Chondrocyte (in vitro differentiated cells): ENCODE results near the gene SLC10A7. TPM values are rescaled to one million over a fixed set of nuclear protein-coding genes. Genes with fewer than 3 reads are reported as not detected.

Source experiments
- DNase-seq: peaks from one replicate; pipeline ENCODE4 v3.0.0; 2021; ENCODE audit warnings: mixed read lengths, low spot score
- H3K27ac Mint-ChIP-seq: one replicate; pipeline ENCODE4 v1.8.0; 2021; ENCODE audit warnings: mild to moderate bottlenecking, moderate library complexity, mixed read lengths; ENCODE audit not compliant: unreplicated experiment
- H3K27me3 Mint-ChIP-seq: 2 replicates; pipeline ENCODE4 v1.8.0; 2021; ENCODE audit warnings: low read depth, mixed read lengths
- H3K36me3 Mint-ChIP-seq: 2 replicates; pipeline ENCODE4 v1.8.0; 2021; ENCODE audit warnings: low read depth, mixed read lengths
- H3K4me1 Mint-ChIP-seq: 2 replicates; pipeline ENCODE4 v1.8.0; 2021; ENCODE audit warnings: low read depth, mild to moderate bottlenecking, mixed read lengths
- H3K4me3 Mint-ChIP-seq: one replicate; pipeline ENCODE4 v1.8.0; 2021; ENCODE audit warnings: mild to moderate bottlenecking, moderate library complexity, mixed read lengths; ENCODE audit not compliant: unreplicated experiment
- H3K9me3 Mint-ChIP-seq: 2 replicates; pipeline ENCODE4 v1.8.0; 2021; ENCODE audit warnings: low read depth, mixed read lengths
- CTCF ChIP-seq: fragments of 200-600 bp; sonication (generic); IDR thresholded peaks from 2 replicates; pipeline ENCODE4 v1.5.0; 2021; ENCODE audit warnings: antibody characterized with exemption, mild to moderate bottlenecking, moderate library complexity
- long read RNA-seq: library from polyadenylated mRNA; stranded (forward); transcript quantifications from one replicate; pipeline ENCODE4 v2.0.0, GENCODE V29; 2021
- total RNA-seq: library from RNA; stranded (reverse); gene quantifications from 3 replicates; pipeline ENCODE4 v1.2.1, GENCODE V29; 2021

Gene SLC10A7
- total RNA-seq, result 7.6 to 19.6 TPM (median 13.6 TPM) in 3 replicates
- long read RNA-seq, transcript SLC10A7-201 (12 exons, 2,798 nt), result major isoform, 6 of 10 reads
- long read RNA-seq, partial matches to known transcripts, result 0 of 10 reads
- long read RNA-seq, other reads (novel, unspliced or antisense), result 3 of 10 reads

GRCh38 chr4:146521541-146522097 lies at the start of gene SLC10A7:
TSS of gene SLC10A7 (minus strand) at chr4:146521940. CDS start at chr4:146521717, 223 bp downstream.
- Mint-ChIP-seq H3K9me3 (no peaks in the 10 kb centered on the region), H3K27ac (no peak within 1 kb of the TSS), H3K27me3 (no peaks in the 10 kb centered on the region), H3K4me1 (peaks cover 6% of the 10 kb centered on the region), H3K4me3 (no peak within 1 kb of the TSS), H3K36me3 (no peaks in the 10 kb centered on the region)
- DNase-seq, result no peak
- no peak for TF ChIP-seq CTCF

- H3K36me3 Mint-ChIP-seq, result no peaks in the 10 kb centered on the region
- peaks cover under 1% of the 10 kb centered on the region for H3K27me3 Mint-ChIP-seq
- no peak overlapping the region for H3K4me3 Mint-ChIP-seq
- no peak overlapping the region for H3K27ac Mint-ChIP-seq
- peaks cover 2% of the 10 kb centered on the region for H3K4me1 Mint-ChIP-seq
- H3K9me3 Mint-ChIP-seq, result no peaks in the 10 kb centered on the region
- no peak for DNase-seq
- TF ChIP-seq CTCF, result no peak
These were observed 45.7 kb upstream of the SLC10A7 start for GRCh38 chr4:146567396-146567795.

GRCh38 chr4:146564492-146564891 lies 42.8 kb upstream of the SLC10A7 start:
- Mint-ChIP-seq H3K4me1 (peaks cover 2% of the 10 kb centered on the region), H3K36me3 (no peaks in the 10 kb centered on the region), H3K4me3 (no peak overlapping the region), H3K27ac (no peak overlapping the region), H3K27me3 (peaks cover 3% of the 10 kb centered on the region), H3K9me3 (no peaks in the 10 kb centered on the region)
- TF ChIP-seq CTCF, result no peak
- DNase-seq, result no peak

- Mint-ChIP-seq H3K27me3 (no peaks in the 10 kb centered on the region), H3K9me3 (no peaks in the 10 kb centered on the region), H3K27ac (no peak overlapping the region)
These were observed 28.4 kb upstream of the SLC10A7 start for GRCh38 chr4:146550161-146550560.

GRCh38 chr4:146548443-146548842 lies 26.7 kb upstream of the SLC10A7 start:
- TF ChIP-seq CTCF, result no peak
- Mint-ChIP-seq H3K27ac (no peak overlapping the region), H3K4me3 (no peak overlapping the region), H3K4me1 (peaks cover 3% of the 10 kb centered on the region), H3K27me3 (peaks cover 2% of the 10 kb centered on the region), H3K9me3 (peaks cover 14% of the 10 kb centered on the region), H3K36me3 (peaks cover 3% of the 10 kb centered on the region)
- no peak for DNase-seq

More at GRCh38 chr4:146550161-146550560, 28.4 kb upstream of the SLC10A7 start:
- Mint-ChIP-seq H3K4me3 (no peak overlapping the region), H3K36me3 (no peaks in the 10 kb centered on the region), H3K4me1 (peaks cover 3% of the 10 kb centered on the region)
- TF ChIP-seq CTCF, result no peak
- DNase-seq, result no peak
